SK-N-SH (cell line): ENCODE results near the gene NMS. TPM values are rescaled to one million over a fixed set of nuclear protein-coding genes. Genes with fewer than 3 reads are reported as not detected.

Source experiments
- CTCF ChIA-PET: fragments of 300-600, 350-600 bp; formaldehyde crosslinking; extraction: SDS; loops from one replicate; lab custom pipeline; 2021; lab: Yijun Ruan, JAX
- POLR2A ChIA-PET: fragments of 350-600 bp; sonication (Branson Sonifier 250); formaldehyde crosslinking; extraction: SDS; loops from one replicate; lab custom pipeline; 2020; ENCODE audit warnings: antibody characterized with exemption, inconsistent platforms; lab: Yijun Ruan, JAX
- DNase-seq: peaks from one replicate; pipeline ENCODE4 v3.0.0; 2012
- H2AFZ ChIP-seq: fragments of 200-600 bp; sonication (generic); 2 replicates; pipeline ENCODE4 v1.8.1; 2016; ENCODE audit warnings: antibody characterized with exemption, mild to moderate bottlenecking, low read depth
- H3F3A ChIP-seq: fragments of 200-600 bp; sonication (generic); replicated peaks from 2 replicates; pipeline ENCODE3; 2016; ENCODE audit warnings: antibody characterized with exemption, mild to moderate bottlenecking; ENCODE audit not compliant: insufficient read depth
- H3K27ac ChIP-seq, 2 experiments: fragments of 200-500 bp in 1 of 2; fragments of 200-600 bp in 1 of 2; sonication (Bioruptor generic) in 1 of 2; sonication (generic), shearing (Covaris generic) in 1 of 2; 2 replicates each; pipeline versions ENCODE4 v1.5.1 to v1.6.1; 2014 to 2016; ENCODE audit warnings: low read depth in 2 of 2, inconsistent platforms in 1 of 2, low read length in 1 of 2, mild to moderate bottlenecking in 1 of 2, mixed read lengths in 1 of 2
- H3K27me3 ChIP-seq: fragments of 200-600 bp; sonication (generic), shearing (Covaris generic); 2 replicates; pipeline ENCODE4 v1.6.1; 2016; ENCODE audit warnings: mixed run types; ENCODE audit not compliant: insufficient read depth
- H3K36me3 ChIP-seq, 2 experiments: fragments of 200-500 bp in 1 of 2; fragments of 200-600 bp in 1 of 2; sonication (Bioruptor generic) in 1 of 2; sonication (generic) in 1 of 2; replicated peaks in 1 of 2; 2 replicates each; pipeline versions ENCODE3 to v1.5.1; 2014 to 2016; ENCODE audit warnings: low read length in 1 of 2, mild to moderate bottlenecking in 1 of 2; ENCODE audit not compliant: insufficient read depth in 2 of 2, control insufficient read depth in 1 of 2
- H3K4me1 ChIP-seq, 2 experiments: fragments of 200-500 bp in 1 of 2; fragments of 200-600 bp in 1 of 2; sonication (Bioruptor generic) in 1 of 2; sonication (generic), shearing (Covaris generic) in 1 of 2; 2 replicates each; pipeline versions ENCODE4 v1.5.1 to v1.6.1; 2014 to 2016; ENCODE audit warnings: low read depth in 1 of 2, low read length in 1 of 2, mixed run types in 1 of 2; ENCODE audit not compliant: insufficient read depth in 2 of 2, control insufficient read depth in 1 of 2
- H3K4me2 ChIP-seq: fragments of 200-600 bp; sonication (generic), shearing (Covaris generic); 2 replicates; pipeline ENCODE4 v1.6.1; 2017; ENCODE audit warnings: mixed run types
- H3K4me3 ChIP-seq, 2 experiments: fragments of 200-500 bp in 1 of 2; fragments of 200-600 bp in 1 of 2; sonication (Bioruptor generic) in 1 of 2; sonication (generic), shearing (Covaris generic) in 1 of 2; 2 replicates each; pipeline versions ENCODE4 v1.5.1 to v1.8.1; 2014 to 2016; ENCODE audit warnings: low read depth in 2 of 2, inconsistent platforms in 1 of 2, low read length in 1 of 2, mild to moderate bottlenecking in 1 of 2, mixed read lengths in 1 of 2, moderate library complexity in 1 of 2
- H3K79me2 ChIP-seq: fragments of 200-600 bp; sonication (generic); 2 replicates; pipeline ENCODE4 v1.8.1; 2017; ENCODE audit warnings: mild to moderate bottlenecking; ENCODE audit not compliant: insufficient read depth
- H3K9ac ChIP-seq: fragments of 200-600 bp; sonication (generic); 2 replicates; pipeline ENCODE4 v1.6.1; 2017; ENCODE audit warnings: mixed run types
- H3K9me2 ChIP-seq: fragments of 200-600 bp; sonication (generic); 2 replicates; pipeline ENCODE4 v1.6.1; 2017; ENCODE audit warnings: mixed run types
- H3K9me3 ChIP-seq: fragments of 200-600 bp; sonication (generic); 2 replicates; pipeline ENCODE4 v1.6.1; 2017; ENCODE audit warnings: mixed run types, mild to moderate bottlenecking, moderate library complexity
- H4K20me1 ChIP-seq: fragments of 200-600 bp; sonication (generic); 2 replicates; pipeline ENCODE4 v1.6.1; 2017; ENCODE audit warnings: mild to moderate bottlenecking, mixed run types; ENCODE audit not compliant: insufficient read depth
- EP300 ChIP-seq, 2 experiments: IDR thresholded peaks; 2 replicates each; pipeline versions ENCODE4 v1.4.0 to v1.6.1; 2012; ENCODE audit warnings: borderline replicate concordance in 1 of 2, low read depth in 1 of 2, low read length in 1 of 2
- EZH2phosphoT487 ChIP-seq: fragments of 200-600 bp; sonication (generic); IDR thresholded peaks from 2 replicates; pipeline ENCODE4 v1.6.1; 2017; ENCODE audit warnings: low read depth, mixed run types, mild to moderate bottlenecking, antibody characterized with exemption, moderate library complexity, borderline replicate concordance
- FOSL2 ChIP-seq: IDR thresholded peaks from 2 replicates; pipeline ENCODE4 v1.4.0; 2012; ENCODE audit warnings: low read depth, mild to moderate bottlenecking, moderate library complexity, borderline replicate concordance
- FOXM1 ChIP-seq: IDR thresholded peaks from 2 replicates; pipeline ENCODE4 v1.4.0; 2012; ENCODE audit warnings: low read depth, mild to moderate bottlenecking
- JUND ChIP-seq: IDR thresholded peaks from 2 replicates; pipeline ENCODE4 v1.4.0; 2012
- MEF2A ChIP-seq: IDR thresholded peaks from 2 replicates; pipeline ENCODE4 v1.4.0; 2012; ENCODE audit warnings: low read depth, borderline replicate concordance
- MXI1 ChIP-seq: IDR thresholded peaks from 2 replicates; pipeline ENCODE4 v1.6.1; 2012; ENCODE audit warnings: mild to moderate bottlenecking, low read depth, low read length, improper control_type of control experiment
- RXRA ChIP-seq: IDR thresholded peaks from 2 replicates; pipeline ENCODE4 v1.4.0; 2012; ENCODE audit warnings: low read depth, mild to moderate bottlenecking, borderline replicate concordance
- TAF1 ChIP-seq: IDR thresholded peaks from 2 replicates; pipeline ENCODE4 v1.6.1; 2012; ENCODE audit warnings: low read depth, mild to moderate bottlenecking, low read length, moderate library complexity, borderline replicate concordance
- TEAD4 ChIP-seq: IDR thresholded peaks from 2 replicates; pipeline ENCODE4 v1.4.0; 2012; ENCODE audit warnings: mild to moderate bottlenecking, borderline replicate concordance; ENCODE audit not compliant: insufficient read depth
- WGBS: methylation state at CpG from one replicate; pipeline ENCODE4 v1.1.6; 2017; ENCODE audit warnings: low lambda C conversion rate; 5-methylcytosine and 5-hydroxymethylcytosine counted together
- polyA plus RNA-seq, 3 experiments: library from polyadenylated mRNA; depleted of rRNA; stranded (reverse); fragments of >200 nt; gene quantifications; 2 replicates each; pipeline ENCODE4 v1.2.3, GENCODE V29; 2012
- TF ChIP-seq, protein P1 (sequence below): IDR thresholded peaks from 2 replicates; pipeline ENCODE4 v1.4.0; 2012; ENCODE audit warnings: low read depth, borderline replicate concordance
- TF ChIP-seq, protein P2 (sequence below): IDR thresholded peaks from 2 replicates; pipeline ENCODE4; 2012
- TF ChIP-seq, protein P3 (sequence below): fragments of 150-350 bp; IDR thresholded peaks from 2 replicates; pipeline ENCODE4 v1.6.1; 2016; ENCODE audit warnings: mild to moderate bottlenecking, low read depth, low read length

Gene NMS
- polyA plus RNA-seq, 1 of the 3 experiments (the other 2 are of a cell fraction) = not detected

DNA sequence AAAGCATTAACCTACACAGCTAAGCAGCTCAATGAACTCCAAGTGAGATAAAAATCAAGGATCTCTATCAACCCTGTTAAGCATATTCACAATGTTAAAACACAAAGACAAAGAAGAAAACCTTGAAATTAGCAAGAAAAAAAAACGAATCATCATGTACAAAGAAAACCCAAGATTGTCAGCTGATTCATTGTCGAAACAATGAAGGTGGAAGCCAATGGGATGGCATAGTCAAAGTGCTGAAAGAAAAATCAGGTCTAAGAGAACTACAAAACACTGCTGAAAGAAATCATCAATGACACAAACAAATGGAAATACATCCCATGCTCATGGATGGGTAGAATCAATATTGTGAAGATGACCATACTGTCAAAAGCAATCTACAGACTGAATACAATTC, 32.5 kb downstream of the NMS start:
- Histone ChIP-seq H3K27me3 (no peaks in the 10 kb centered on the region), H3K36me3 (no peaks in the 10 kb centered on the region), H3K4me1 (no peaks in the 10 kb centered on the region), H3K4me2 (no peak overlapping the region), H3K9ac (no peak overlapping the region), H3K27ac (no peak overlapping the region), H4K20me1 (no peaks in the 10 kb centered on the region), H3K79me2 (no peaks in the 10 kb centered on the region), H3F3A (no peaks in the 10 kb centered on the region), H3K4me3 (no peak overlapping the region), H3K9me3 (peaks cover 4% of the 10 kb centered on the region; the same call in 1 of the 2 replicates)
- WGBS = 4% methylated on average over 2 of the region's 2 CpGs
- POLR2A ChIA-PET = interaction anchor here (0.9 kb wide), 1 partner anchor 60 kb away, joined by 4 read pairs; the partner anchor contains the start of gene PDCL3
- CTCF ChIA-PET = no interaction called here
- no peak for DNase-seq
- TF ChIP-seq TEAD4 (no peak), JUND (no peak)
- TF ChIP-seq, all 33 proteins: peak for 0
- H2AFZ ChIP-seq = no peak overlapping the region
- H3K9me2 ChIP-seq = no peaks in the 10 kb centered on the region

DNA sequence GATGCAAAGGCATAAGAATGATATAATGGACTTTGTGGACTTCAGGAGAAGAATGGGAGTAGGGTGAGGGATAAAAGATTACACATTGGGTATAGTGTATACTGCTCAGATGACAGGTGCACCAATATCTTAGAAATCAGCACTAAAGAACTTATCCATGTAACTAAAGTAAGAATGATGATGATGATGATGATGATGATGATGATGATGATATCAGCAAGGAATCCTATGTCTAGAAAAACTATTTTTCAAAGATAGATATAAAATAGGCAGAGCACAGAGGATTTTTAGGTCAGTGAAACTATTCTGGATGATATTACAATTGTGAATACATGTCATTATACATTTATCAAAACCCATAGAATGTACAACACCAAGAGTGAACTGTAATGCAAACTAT, 34.3 kb downstream of the NMS start:
- CTCF ChIA-PET = no interaction called here

DNA sequence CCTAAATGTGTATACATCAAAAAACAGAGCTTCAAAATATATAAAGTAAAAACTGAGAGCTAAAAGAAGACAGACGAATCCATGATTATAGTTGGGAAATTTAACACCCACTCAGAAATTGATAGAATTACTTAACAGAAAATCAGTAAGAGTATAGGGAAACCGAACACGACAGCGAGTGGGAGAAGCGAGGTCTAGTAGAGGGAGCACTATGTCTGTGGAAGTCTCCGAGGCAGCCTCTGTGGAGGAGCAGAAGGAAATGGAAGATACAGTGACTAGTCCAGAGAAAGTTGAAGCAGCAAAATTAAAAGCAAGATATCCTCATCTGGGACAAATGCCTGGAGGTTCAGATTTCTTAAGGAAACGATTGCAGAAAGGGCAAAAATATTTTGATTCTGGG, 38.8 kb downstream of the NMS start:
- Histone ChIP-seq H3K9me3 (no peaks in the 10 kb centered on the region), H3K79me2 (no peaks in the 10 kb centered on the region), H3K4me2 (no peak overlapping the region), H3F3A (no peaks in the 10 kb centered on the region), H2AFZ (no peak overlapping the region), H3K9ac (no peak overlapping the region), H3K4me1 (no peaks in the 10 kb centered on the region), H4K20me1 (no peaks in the 10 kb centered on the region)
- WGBS = 14% methylated on average over 7 of the region's 7 CpGs
- no peak for DNase-seq
- no peak for TF ChIP-seq FOXM1
- TF ChIP-seq FOSL2 = no peak
- TF ChIP-seq, protein P1, sequence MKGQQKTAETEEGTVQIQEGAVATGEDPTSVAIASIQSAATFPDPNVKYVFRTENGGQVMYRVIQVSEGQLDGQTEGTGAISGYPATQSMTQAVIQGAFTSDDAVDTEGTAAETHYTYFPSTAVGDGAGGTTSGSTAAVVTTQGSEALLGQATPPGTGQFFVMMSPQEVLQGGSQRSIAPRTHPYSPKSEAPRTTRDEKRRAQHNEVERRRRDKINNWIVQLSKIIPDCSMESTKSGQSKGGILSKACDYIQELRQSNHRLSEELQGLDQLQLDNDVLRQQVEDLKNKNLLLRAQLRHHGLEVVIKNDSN = no peak
- no peak for TF ChIP-seq TAF1
- no peak for TF ChIP-seq RXRA
- no peak for TF ChIP-seq EZH2phosphoT487
- TF ChIP-seq, all 33 proteins: peak for 0
- H3K36me3 ChIP-seq = no peaks in the 10 kb centered on the region
- no peaks in the 10 kb centered on the region for H3K9me2 ChIP-seq
- CTCF ChIA-PET = interaction anchor here (1.1 kb wide), 1 partner anchor 9 kb away, joined by 3 read pairs; no protein-coding TSS in a partner anchor
- H3K27me3 ChIP-seq = no peaks in the 10 kb centered on the region
- no peak overlapping the region for H3K27ac ChIP-seq
- POLR2A ChIA-PET = no interaction called here
- H3K4me3 ChIP-seq = no peak overlapping the region

More for the DNA sequence above, 34.3 kb downstream of the NMS start:
- TF ChIP-seq, protein P2, sequence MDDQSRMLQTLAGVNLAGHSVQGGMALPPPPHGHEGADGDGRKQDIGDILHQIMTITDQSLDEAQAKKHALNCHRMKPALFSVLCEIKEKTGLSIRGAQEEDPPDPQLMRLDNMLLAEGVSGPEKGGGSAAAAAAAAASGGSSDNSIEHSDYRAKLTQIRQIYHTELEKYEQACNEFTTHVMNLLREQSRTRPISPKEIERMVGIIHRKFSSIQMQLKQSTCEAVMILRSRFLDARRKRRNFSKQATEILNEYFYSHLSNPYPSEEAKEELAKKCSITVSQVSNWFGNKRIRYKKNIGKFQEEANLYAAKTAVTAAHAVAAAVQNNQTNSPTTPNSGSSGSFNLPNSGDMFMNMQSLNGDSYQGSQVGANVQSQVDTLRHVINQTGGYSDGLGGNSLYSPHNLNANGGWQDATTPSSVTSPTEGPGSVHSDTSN = no peak
- TF ChIP-seq FOSL2 (no peak), MXI1 (no peak), EP300 (IDR thresholded peaks at IDR 0.05; ENCODE audit: borderline replicate concordance in 1 of 2, low read depth in 1 of 2, low read length in 1 of 2) (no peak), MEF2A (no peak), FOXM1 (no peak), EZH2phosphoT487 (no peak)
- TF ChIP-seq, protein P3, sequence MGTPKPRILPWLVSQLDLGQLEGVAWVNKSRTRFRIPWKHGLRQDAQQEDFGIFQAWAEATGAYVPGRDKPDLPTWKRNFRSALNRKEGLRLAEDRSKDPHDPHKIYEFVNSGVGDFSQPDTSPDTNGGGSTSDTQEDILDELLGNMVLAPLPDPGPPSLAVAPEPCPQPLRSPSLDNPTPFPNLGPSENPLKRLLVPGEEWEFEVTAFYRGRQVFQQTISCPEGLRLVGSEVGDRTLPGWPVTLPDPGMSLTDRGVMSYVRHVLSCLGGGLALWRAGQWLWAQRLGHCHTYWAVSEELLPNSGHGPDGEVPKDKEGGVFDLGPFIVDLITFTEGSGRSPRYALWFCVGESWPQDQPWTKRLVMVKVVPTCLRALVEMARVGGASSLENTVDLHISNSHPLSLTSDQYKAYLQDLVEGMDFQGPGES = no peak
- H3K27ac ChIP-seq = no peak overlapping the region
- no peaks in the 10 kb centered on the region for H3K27me3 ChIP-seq
- no peaks in the 10 kb centered on the region for H4K20me1 ChIP-seq
- no peaks in the 10 kb centered on the region for H3F3A ChIP-seq
- H3K9me2 ChIP-seq = no peaks in the 10 kb centered on the region
- POLR2A ChIA-PET = no interaction called here
- H3K9me3 ChIP-seq = peaks cover 4% of the 10 kb centered on the region; the same call in 1 of the 2 replicates
- no peak overlapping the region for H3K4me3 ChIP-seq
- no peak for DNase-seq
- H3K4me2 ChIP-seq = no peak overlapping the region
- H3K36me3 ChIP-seq = no peaks in the 10 kb centered on the region
- no peaks in the 10 kb centered on the region for H3K4me1 ChIP-seq
- no peaks in the 10 kb centered on the region for H3K79me2 ChIP-seq
- no peak overlapping the region for H3K9ac ChIP-seq
- no peak overlapping the region for H2AFZ ChIP-seq
